IPS DF 19.7 (cell line): ENCODE measurements around the gene NRG2.

Experiments
- DNase-seq: peaks from one replicate; pipeline ENCODE4 v3.0.0-alpha.2; 2013; ENCODE audit warnings: low read depth, low spot score

Gene NRG2

DNA sequence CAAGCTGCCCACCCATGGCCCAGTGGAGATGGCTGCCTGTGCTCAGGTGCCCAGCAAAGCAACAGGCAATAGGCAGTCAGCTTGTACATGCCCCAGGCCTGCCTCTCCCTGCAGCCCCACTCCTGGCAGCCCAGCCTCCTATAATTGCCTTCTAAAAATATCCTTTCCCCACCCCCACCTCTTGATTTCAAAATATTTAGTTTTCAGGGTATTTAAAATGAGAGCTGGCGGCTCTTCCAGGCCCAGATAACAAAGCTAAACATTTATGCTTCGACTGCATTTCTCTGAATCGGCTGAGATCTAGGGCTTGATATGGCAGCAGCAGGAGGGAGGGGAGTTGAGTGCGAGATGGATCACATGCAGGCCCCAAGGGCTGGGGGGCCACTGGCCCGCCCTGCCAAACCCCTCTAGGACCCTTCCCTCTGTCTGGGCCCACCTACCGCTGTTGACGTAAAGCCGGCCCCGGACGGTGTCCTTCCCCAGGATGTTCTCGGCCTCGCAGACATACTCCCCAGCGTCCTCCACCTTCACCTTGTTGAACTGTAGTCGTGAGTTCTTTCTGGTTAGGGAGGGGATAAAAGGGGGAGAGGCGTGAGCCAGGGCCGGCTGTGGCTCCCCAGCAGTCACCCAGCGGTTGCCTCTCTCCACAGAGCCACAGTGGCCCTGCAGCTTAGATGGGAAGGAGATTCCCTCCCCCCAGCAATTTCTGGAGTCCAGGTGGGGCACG is 162.5 kb downstream of the NRG2 start:
- no peak for DNase-seq

DNA sequence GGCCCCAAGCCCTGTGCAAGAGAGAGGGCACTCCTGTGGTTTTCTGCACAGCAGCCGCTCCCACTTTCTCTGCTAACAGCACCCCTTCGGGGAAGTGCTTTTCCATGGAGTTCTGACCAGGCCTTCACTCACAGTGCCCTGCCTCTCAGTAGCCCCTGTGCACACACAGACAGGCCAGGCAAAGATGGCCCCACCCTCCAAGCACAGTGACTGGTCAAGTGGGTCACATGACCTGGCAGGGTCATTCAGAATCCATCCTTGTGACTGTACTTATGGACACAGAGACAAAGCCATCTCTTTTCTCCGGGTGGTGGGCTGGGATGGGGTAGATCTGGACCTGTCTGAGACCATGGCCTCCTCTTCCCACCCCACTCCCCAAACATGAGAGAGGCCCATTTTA is 165.0 kb downstream of the NRG2 start:
- no peak for DNase-seq

DNA sequence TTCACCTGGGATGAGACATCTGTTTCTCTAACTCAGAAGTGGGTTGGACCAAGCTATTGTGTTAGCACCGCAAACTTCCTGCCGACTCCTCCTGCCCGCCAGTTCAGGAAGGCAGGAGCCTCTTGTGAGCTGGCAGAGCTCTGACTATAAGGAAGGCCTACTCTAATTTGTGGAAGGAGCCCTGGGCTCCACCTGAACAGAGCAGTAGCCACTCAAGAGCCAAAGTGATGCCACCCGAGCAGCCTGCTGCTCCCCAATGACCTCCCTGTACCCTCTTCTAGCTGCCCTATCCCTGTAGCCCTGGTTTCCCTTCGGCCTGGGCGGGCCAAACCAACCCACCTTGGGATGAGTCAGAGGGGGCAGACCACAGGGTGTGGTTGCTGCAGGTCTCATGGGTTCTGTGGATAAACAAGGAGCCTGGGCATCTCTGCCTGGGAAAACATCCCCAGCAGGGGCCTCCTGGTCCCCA is 165.9 kb downstream of the NRG2 start:
- DNase-seq, result no peak

DNA sequence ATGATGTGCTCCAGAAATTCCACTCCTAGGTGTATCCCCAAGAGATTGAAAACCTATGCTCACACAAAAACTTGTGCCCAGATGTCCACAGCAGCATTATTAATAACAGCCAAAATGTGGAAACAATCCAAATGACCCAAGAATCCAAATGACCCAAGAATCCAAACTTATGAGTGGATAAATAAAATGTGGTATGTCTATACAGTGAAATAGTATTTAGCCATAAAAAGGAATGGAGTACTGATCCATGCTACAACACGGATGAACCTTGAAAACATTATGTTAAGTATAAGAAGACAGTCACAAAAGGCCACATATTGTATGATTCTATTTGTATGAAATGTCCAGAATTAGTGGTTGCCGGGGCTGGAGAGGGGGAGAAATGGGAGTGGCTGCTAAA is 167.1 kb downstream of the NRG2 start:
- no peak for DNase-seq

DNA sequence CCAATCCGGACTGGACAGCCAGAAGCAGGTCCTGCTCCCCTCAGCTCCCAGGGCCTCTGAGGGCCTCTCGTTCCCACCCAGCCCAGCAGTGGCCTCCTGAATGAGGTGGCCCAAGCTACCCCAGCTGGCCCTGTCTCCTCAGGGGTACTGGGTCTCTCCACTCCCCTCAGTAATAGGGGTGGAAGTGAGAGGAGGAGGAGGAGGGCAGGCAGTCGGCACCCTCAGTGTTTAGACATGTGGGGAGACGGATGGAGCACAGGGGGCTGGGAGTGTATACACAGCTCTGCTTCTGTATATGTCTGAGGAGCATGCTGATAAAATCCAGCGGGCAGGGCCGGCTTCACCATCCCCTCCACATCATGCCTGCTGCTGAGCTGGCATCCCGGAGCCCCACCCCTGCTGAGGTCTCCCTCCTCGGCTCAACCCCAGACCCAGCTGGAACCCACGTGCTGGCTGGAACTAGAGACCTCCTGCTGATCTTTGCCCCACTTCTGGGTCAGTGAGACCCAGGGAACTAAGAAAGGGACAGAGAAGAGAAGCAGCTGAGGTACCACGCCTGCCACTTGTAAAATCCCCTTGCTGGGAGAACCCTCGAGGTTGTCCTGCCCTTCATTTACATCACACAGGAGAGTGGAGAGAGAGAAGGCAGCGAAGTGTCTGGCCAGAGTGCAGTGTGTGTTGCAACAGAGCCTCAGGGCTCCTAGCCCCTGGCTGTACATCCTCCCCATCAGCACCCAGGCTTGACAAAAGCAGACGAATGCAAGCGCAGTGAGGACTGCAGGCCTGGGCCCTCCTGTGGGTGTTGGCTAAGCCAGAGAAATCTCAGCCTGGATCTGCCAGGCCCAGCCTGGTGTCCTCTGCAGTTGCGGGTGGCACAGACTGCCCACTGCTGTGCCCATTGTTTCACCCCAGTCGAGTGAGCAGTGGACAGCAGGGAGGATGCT is 170.0 kb downstream of the NRG2 start:
- DNase-seq, result no peak

DNA sequence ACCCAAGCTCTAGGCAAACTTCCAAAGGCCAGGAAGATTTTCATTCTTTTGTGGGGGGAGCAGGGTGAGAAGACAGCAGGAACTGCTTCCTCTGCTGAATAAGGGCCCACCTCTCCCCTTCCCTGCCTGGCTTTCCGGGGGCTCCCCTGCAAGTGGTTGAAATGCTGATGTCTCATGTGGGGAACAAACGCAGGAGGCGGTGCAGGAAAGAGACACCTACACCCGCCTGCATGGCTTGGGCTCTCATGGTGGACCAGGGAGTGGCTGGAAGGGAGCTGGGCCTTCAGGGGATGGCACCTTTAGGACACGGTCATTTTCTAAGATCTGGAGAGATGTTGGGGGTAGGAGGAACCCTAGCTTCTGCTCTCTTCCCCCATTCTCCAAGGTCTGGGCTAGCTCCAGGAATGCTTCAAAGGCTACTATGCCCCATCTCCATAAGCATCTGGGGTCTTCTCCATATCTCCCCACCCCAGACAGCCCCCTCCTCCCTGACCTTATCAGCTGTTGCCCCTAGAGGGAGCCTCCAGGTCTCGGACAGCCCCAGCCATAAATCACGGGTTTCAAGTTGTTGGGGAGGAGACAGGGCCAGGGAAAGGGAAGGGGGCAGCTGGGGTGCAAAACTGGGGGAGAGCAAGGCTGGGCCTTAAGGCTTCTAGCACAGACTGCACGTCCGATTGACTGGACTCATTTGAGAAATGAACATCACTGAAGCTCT is 170.9 kb downstream of the NRG2 start:
- no peak for DNase-seq

DNA sequence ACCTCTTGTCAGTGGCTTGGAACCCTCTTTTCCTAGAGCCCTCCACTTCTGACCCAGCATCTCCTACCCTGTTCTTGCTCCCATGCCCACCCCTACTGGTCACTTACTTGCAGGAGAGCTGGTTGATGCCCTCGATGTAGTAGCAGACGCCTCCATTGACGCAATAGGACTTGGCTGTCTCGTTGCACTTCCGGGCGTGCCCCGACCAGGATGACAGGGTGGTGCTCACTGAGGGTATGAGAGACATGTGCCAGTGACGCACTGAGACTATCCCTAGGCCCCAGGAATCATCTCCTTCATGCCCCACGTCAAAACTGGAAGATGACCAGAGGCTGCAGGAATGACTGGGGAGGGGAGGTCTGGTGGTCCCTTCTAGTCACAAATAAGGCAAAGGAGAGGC is 171.5 kb downstream of the NRG2 start:
- DNase-seq, result no peak

DNA sequence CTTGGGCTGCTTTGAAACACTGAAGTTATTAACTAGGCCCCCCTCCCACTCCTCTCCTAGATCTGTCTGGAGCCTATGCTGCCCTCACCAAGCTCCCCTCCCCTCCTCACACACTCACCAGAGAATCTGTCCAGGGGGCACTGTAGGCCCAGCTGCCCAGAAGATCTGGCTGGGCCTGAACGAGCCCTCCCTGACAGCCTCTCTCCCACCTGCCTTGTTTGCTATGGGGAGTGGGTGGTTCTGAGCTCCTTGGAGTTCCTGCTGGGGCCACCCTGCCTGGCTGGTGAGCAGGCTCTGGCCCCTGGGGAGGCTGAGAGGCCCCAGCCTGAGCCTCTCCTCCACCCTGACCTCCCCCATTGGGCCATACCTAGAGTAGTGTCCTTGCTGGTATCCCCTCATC is 172.4 kb downstream of the NRG2 start:
- DNase-seq, result no peak

DNA sequence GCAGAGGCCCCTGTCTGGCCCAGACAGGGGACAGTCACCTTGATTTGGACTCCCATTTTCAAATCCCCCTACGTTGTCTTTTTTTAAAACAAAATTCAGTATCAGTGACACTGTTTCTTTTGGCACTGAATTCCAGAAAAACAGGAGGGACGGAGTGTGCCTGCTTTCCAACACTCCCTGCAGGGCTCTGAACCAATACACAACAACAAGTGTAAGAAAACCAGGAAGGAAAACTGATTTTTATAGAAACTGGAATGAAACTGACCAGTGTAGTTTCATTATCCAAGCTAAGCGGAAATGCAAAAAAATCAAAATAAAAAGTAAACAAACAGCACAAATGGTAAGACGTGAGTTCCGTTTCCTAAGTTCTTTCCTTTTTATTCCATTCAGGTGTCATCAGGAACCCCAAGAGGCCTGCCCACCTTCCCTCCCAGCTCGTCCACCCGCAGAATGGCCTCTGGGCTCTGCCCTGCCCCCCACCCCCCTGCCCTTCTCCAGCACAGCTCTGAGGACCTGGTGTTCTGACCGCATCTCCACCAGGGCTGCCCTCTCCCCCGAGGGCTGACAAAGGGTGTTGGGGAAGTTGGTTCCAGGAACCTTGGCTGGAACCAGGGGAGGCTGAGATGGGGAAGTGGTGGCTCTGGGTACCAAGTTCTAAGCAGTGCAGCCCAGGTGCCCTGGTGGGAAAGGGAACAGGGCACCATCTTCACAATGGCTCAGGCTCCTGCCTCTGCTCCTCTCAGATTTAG is 173.9 kb downstream of the NRG2 start:
- no peak for DNase-seq

DNA sequence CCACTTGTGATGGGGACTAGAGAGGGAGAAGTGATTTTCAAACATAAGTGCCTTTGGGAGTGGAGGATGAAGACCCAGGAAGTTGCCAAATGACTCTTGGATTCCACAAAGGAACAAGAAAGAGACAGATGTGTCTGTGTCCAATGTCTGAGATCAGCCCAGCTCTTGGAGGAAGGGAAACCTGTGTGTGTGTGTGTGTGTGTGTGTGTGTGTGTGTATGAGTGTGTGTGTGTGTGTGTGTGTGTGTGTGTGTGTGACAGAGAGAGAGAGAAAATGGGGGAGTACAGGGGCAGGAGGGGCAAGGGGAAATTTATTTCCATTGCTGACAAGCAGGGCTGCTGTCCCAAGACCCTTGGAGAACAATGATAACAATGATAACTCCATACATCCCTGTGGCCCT is 175.5 kb downstream of the NRG2 start:
- DNase-seq, result no peak

DNA sequence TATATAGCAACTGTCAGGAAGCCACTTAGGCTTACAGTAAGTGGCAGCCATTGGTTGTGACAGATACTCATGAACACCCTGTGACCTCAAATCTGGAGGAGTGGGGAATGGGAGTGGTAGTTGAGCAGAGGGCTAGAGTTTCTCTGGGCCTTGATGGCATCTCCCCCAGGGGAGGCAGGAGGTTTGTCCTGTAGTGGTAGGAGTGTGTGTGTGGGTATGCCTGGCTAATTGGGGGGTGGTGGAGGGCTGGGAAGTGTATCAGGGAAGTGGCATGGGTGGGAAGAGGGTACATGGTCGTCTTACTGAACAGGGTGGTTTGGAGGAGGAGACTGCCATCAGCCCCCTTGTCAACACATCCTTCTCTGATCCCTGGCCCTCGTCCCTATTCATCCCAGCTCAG is 176.0 kb downstream of the NRG2 start:
- no peak for DNase-seq

DNA sequence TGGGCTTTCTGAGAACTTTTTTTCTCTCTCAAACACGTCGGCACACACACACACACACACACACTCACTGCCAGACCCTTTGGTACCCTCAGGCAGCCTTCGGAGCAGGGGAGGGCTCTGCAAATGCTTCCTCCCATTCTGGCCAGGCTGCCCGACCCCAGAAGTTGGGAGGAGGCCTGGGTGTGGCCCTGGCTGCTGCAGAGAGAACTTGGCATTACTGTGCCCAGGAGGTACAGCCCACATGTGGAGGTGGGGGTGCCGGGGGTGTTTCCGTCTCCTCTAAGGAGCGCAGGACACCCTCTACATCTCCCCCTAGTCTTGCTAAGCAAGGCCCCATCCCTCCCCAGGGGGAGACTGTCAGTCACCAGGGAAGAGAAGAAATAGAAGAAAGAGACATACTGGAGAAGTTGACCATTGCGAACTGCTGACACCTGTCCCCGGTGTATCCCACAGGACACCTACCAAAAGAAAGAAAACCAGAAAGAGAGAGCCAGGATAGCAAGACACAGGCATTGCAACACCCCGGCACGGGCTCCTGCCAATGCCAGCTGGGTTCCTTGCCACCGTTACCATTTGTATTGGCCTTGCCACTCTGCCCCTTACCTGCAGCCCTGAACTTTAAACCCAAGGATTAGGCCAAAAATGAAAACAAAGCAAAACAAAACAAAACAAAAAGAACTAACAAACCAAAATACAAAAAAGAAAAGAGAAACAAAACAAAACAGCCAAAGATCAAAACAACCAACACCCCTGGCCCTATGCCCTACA is 178.2 kb downstream of the NRG2 start:
- no peak for DNase-seq

DNA sequence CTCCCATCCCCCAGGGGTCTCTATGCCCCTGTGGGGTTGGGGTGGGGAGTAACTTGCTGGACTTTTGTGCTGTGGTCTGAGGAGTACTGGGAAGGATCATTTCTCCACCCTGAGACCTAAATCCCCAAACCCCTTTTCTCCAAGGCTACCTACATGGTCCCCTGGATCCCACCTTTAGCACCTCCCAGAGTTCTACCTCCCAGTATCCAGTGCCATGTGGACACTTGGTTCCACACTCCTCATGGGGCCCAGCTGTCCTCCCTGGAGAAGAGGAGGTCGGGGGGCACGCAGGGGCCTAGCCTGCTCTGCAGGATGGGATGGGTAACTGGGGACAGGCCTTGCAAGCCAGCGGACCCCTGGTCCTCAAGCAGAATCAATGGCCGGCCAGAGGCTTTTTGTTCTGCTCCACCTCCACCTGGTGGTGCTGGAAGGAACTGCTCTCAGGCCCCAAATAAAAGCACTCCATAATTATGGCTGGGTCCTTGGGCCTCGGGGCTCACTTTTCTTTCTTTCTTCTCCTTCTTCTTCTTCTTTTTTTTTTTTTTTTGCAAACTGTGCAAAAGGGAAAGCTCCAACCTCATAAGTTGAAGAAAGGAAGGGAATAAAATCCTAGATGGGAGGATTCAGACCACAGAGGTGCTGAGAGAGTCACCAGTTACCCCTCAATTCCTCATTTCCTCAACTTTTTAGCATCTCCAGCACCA is 179.1 kb downstream of the NRG2 start:
- no peak for DNase-seq

DNA sequence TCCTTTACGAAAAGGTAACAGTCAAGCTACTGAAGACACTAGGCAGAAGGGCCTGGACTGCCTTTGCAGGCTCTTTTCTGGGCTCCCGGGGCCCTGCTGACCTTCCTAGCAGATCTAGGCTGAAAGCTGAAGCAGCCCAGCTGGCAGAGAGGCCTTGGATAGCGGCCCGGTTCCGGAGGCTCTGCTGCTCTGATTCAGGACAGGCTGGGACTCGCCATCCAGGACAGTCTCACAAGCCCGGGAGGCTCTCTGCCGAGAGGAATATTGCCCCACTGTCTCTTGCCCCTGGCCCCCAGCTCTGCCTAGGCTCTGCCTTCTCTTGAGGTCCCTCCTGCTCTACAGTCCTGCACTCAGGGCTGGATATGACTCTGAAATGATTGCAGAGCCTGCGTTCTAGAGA is 179.7 kb downstream of the NRG2 start:
- no peak for DNase-seq

DNA sequence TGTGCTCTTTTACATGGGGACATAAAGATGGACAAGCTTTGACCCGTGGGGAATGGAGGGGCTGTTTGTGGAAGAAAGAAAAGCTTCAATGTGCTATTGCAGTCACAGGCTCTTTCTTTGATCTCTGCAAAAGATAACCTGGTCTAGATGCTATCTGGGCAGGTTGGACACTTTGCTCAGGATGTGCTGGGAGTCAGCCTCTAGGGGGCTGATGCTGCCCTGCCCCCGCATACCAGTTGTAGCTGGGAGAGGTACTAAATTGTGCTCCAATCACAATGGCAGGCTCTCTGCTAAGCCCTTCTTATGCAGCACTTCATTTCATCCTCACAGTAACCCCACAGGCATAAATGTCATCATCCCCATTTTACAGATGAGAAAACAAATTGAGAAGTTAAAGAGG is 180.3 kb downstream of the NRG2 start:
- DNase-seq, result no peak

DNA sequence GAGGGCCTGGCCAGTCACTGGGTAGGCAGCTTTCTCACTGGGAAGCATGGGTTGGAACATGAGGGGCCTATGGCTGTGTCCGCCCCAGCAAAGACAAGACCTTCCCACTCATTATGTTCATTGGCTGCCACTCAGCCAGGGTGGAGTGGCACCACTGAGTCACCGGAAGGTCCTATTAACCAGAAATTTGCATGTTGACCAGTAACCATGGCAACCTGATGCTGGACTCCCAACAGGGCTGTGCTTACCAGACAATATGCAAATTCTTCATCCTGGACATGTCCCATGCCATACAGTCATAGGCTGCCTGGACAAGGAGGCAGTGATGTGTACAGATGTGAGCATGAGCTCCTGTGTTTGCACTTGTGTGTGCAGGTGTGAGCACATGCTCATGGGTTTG is 180.8 kb downstream of the NRG2 start:
- no peak for DNase-seq

DNA sequence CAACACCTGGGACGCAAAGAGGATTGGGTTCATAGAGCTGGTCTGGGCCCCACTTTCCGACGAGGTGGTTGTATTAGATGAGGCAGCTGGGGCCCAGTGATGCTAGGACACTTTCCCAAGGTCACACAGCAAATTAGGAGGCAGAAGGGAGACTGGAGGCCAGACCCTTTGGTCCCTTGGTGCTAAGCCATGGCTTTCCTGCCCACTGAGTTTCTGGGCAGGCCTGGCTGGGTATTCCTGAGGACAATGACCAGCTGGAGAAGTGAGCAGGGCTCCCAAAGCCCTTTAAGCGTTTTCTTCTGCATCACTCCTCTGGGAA is 181.3 kb downstream of the NRG2 start:
- no peak for DNase-seq

DNA sequence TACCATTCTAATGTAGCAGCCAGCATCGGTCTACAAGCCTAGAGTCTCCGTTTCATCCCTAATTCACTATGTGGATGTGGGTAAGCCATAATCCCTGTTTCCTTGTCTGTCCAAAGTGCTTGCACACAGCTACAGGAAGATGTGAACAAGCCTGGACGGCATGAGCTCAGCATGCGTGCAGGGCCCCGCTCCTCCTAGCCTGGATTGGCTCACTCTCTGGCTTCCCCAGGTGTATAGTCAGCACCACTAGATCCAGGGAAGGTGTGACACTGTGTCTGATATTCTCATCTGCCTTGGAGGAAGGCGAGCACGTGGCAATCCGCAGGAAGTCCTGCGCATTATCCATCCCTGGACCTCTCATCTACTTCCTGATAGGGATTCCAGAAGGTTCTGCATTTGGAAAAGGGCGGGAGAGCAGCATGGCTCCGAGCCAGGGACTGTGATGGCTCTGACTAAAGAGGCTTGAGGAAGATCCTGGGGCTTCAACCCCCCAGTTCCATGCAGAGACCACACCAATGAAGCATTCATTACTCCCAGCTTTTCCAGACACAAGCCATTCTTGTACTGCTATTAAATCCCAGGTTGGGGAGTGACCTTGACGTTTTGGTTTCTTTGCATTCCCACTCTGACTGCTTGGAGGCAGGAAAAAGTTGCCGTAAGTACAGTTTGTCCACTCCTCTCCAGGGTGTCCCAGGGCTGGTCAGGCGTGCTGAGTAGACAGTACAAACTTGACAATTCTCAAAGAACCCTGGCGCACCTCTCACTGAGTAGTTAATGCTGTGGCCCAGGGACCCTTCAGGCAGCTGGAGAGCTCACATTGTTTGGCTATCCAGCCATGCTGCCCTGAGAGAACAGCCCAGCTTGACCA is 181.8 kb downstream of the NRG2 start:
- no peak for DNase-seq

DNA sequence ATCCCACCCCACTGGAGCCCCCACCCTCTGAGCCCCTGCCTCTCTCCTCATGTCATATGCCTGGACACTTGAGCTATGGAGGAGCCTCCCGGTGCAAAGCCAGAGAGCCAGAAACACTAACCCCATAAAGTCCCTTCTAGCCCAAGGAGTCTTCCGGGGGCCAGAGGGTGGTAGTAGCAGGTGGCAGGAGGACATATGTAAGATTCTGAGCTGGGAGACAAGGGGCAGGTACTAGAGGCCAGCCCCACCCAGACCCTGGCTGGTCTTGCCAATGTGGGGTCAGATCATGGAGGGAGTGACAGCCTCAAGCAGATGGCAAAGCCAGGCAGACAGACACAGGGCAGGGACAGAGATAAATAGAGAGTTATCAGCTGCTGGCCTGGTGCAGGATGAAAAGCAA is 184.1 kb downstream of the NRG2 start:
- DNase-seq, result no peak
